Measurements from ENCODE around the gene TMEM208. TPM values are rescaled to one million over a fixed set of nuclear protein-coding genes. Genes with fewer than 3 reads are reported as not detected.

TMEM208 gene
- total and polyA plus RNA-seq, 2 experiments from 2014 or later = 47.5 to 181 TPM

DNA sequence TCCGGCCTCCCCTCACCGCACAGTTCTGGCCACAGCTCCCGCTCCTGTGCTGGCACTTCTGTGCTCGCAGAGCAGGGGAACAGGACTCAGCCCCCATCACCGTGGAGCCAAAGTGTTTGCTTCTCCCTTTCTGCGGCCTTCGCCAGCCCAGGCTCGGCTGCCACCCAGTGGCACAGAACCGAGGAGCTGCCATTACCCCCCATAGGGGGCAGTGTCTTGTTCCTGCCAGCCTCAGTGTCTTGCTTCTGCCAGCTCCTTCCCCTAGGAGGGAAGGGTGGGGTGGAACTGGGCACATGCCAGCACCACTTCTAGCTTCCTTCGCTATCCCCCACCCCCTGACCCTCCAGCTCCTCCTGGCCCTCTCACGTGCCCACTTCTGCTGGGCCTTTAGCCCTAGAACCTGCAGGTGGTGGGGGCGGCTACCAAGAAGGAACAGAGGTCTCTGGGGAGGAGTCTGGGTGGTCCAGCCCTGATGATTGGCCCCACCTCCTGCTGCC lies 28.6 kb upstream of the TMEM208 start:
- H3K36me3 ChIP-seq (replicated peaks; ENCODE audit: insufficient read depth, low read depth) = no peaks in the 10 kb centered on the region
- peak overlapping the region; percentile 86 for H3K4me2 ChIP-seq

DNA sequence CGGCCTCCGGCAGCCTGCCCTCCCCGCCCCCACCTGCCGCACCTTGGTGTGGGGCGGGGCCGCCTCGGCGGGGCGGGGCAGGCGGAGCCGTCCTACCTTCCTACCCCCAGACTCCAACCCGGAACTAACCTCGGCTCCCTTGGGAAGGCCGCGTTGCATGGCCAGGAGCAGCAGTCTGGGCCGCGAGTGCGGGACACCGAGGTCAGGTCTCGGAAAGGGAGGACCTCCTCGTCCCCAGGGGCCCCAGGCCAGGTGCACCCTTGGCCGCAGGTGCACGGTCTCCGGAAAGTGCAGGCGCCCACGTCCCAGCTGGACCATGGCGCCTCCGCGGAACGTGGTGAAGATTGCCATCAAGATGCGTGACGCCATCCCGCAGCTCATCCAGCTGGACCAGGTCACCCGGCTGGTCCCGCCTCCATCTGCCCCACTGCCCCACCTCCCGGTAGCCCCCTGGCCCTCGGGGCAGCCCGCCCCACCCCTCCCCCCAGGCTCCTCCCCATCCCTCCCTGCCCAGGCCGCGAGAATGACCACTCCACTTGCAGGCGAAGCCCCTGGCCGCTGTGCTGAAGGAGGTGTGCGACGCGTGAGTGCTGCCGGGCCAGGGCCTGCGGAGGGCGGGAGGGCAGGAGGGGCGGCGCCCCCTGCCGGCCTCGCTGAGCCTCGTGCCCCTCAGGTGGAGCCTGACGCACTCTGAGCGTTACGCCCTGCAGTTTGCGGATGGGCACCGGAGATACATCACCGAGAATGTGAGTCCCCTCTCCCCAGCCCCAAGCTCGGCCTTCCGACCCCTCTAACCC lies 27.7 kb upstream of the TMEM208 start, which contains the start of gene ELMO3:
TSS of gene ELMO3 (plus strand) at position 121 of the 797 bp plus-strand sequence. CDS start at position 317, 196 bp downstream.
- Histone ChIP-seq H3K9me2 (replicated peaks; ENCODE audit: insufficient read depth) (no peaks in the 10 kb centered on the region), H2AFZ (no peak within 1 kb of the TSS), H4K20me1 (ENCODE audit: insufficient read depth, poor library complexity, severe bottlenecking) (no peaks in the 10 kb centered on the region), H3K27me3 (no peaks in the 10 kb centered on the region), H3K4me1 (ENCODE audit: insufficient read depth) (peaks cover 5% of the 10 kb centered on the region), H3K9me3 (ENCODE audit: low read depth) (no peaks in the 10 kb centered on the region), H3K36me3 (replicated peaks; ENCODE audit: insufficient read depth, low read depth) (no peaks in the 10 kb centered on the region), H3K4me3 (peak within 1 kb of the TSS; percentile 26), H3K27ac (peak within 1 kb of the TSS; percentile 78), H3K4me2 (peak within 1 kb of the TSS; percentile 86), H3K79me2 (peaks cover under 1% of the 10 kb centered on the region)
- WGBS (ENCODE audit: low lambda C conversion rate, missing lambda C conversion rate) = 24% methylated on average over 33 of the region's 61 CpGs
- DNase-seq (ENCODE audit: low spot score) = peak; percentile 82
- TF ChIP-seq, protein P1, sequence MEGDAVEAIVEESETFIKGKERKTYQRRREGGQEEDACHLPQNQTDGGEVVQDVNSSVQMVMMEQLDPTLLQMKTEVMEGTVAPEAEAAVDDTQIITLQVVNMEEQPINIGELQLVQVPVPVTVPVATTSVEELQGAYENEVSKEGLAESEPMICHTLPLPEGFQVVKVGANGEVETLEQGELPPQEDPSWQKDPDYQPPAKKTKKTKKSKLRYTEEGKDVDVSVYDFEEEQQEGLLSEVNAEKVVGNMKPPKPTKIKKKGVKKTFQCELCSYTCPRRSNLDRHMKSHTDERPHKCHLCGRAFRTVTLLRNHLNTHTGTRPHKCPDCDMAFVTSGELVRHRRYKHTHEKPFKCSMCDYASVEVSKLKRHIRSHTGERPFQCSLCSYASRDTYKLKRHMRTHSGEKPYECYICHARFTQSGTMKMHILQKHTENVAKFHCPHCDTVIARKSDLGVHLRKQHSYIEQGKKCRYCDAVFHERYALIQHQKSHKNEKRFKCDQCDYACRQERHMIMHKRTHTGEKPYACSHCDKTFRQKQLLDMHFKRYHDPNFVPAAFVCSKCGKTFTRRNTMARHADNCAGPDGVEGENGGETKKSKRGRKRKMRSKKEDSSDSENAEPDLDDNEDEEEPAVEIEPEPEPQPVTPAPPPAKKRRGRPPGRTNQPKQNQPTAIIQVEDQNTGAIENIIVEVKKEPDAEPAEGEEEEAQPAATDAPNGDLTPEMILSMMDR (IDR thresholded peaks at IDR 0.05; ENCODE audit: poor library complexity) = peak; percentile 45
- no peak for TF ChIP-seq EZH2phosphoT487 (IDR thresholded peaks at IDR 0.05; ENCODE audit: low read depth, severe bottlenecking, unreplicated experiment)
- TF ChIP-seq EZH2 (IDR thresholded peaks at IDR 0.05; ENCODE audit: borderline replicate concordance) = no peak

More for the DNA sequence above, 28.6 kb upstream of the TMEM208 start:
- DNase-seq (ENCODE audit: low spot score) = no peak
- Histone ChIP-seq H3K4me3 (no peak overlapping the region), H3K9me2 (replicated peaks; ENCODE audit: insufficient read depth) (no peaks in the 10 kb centered on the region), H4K20me1 (ENCODE audit: insufficient read depth, poor library complexity, severe bottlenecking) (no peaks in the 10 kb centered on the region), H2AFZ (no peak overlapping the region), H3K4me1 (ENCODE audit: insufficient read depth) (peaks cover 10% of the 10 kb centered on the region), H3K27me3 (no peaks in the 10 kb centered on the region), H3K9me3 (ENCODE audit: low read depth) (no peaks in the 10 kb centered on the region), H3K27ac (peak overlapping the region; percentile 78), H3K79me2 (peaks cover 10% of the 10 kb centered on the region)
- 85% methylated on average over 12 of the region's 12 CpGs for WGBS (ENCODE audit: low lambda C conversion rate, missing lambda C conversion rate)
- TF ChIP-seq EZH2 (IDR thresholded peaks at IDR 0.05; ENCODE audit: borderline replicate concordance) (no peak), EZH2phosphoT487 (IDR thresholded peaks at IDR 0.05; ENCODE audit: low read depth, severe bottlenecking, unreplicated experiment) (no peak)
- TF ChIP-seq, protein P1 (IDR thresholded peaks at IDR 0.05; ENCODE audit: poor library complexity) = peak; percentile 43

DNA sequence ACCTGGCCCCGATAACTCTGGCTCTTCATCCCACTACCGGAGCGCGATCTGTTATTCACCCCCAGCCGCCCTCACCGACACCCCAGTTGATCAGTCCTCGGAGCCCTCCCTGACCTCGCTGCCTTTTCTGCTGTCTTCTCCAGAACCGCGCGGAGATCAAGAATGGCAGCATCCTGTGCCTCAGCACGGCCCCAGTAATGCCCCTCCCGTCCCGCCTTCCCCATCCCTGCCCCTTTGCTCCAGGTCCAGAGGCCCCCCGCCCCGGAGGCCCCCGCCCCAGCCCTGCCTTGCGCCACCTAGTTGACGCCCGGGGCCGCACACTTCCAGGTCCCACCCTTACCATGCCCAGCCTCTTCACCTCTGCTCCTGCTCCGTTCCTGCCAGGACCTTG lies 27.1 kb upstream of the TMEM208 start:
- H3K79me2 ChIP-seq = no peaks in the 10 kb centered on the region
- 36% methylated on average over 18 of the region's 22 CpGs for WGBS (ENCODE audit: low lambda C conversion rate, missing lambda C conversion rate)
- H3K4me2 ChIP-seq = peak overlapping the region; percentile 86
- H2AFZ ChIP-seq = no peak overlapping the region
- no peak overlapping the region for H3K4me3 ChIP-seq
- DNase-seq (ENCODE audit: low spot score) = no peak
- no peaks in the 10 kb centered on the region for H3K9me2 ChIP-seq (replicated peaks; ENCODE audit: insufficient read depth)
- no peaks in the 10 kb centered on the region for H3K27me3 ChIP-seq
- no peaks in the 10 kb centered on the region for H3K36me3 ChIP-seq (replicated peaks; ENCODE audit: insufficient read depth, low read depth)
- TF ChIP-seq EZH2 (IDR thresholded peaks at IDR 0.05; ENCODE audit: borderline replicate concordance) (no peak), EZH2phosphoT487 (IDR thresholded peaks at IDR 0.05; ENCODE audit: low read depth, severe bottlenecking, unreplicated experiment) (no peak)
- TF ChIP-seq, protein P1 (IDR thresholded peaks at IDR 0.05; ENCODE audit: poor library complexity) = no peak
- no peaks in the 10 kb centered on the region for H4K20me1 ChIP-seq (ENCODE audit: insufficient read depth, poor library complexity, severe bottlenecking)
- H3K27ac ChIP-seq = no peak overlapping the region
- no peaks in the 10 kb centered on the region for H3K9me3 ChIP-seq (ENCODE audit: low read depth)
- peaks cover 5% of the 10 kb centered on the region for H3K4me1 ChIP-seq (ENCODE audit: insufficient read depth)

Data from hepatocyte (in vitro differentiated cells).